SU-DHL-6 (cell line): Measurements from ENCODE around the gene PHF13.

Experiments
- CTCF ChIP-seq: fragments of 200-600 bp; sonication (generic); IDR thresholded peaks from one replicate; pipeline ENCODE4 v1.5.1; 2017; ENCODE audit warnings: antibody characterized with exemption, mild to moderate bottlenecking, low read length, moderate library complexity; ENCODE audit not compliant: insufficient read depth, poor library complexity, severe bottlenecking
- EZH2phosphoT487 ChIP-seq: fragments of 200-600 bp; sonication (generic), shearing (Covaris generic); conservative IDR thresholded peaks from 2 replicates; pipeline ENCODE4 v1.6.1; 2018; ENCODE audit warnings: mild to moderate bottlenecking, antibody characterized with exemption, low read length, moderate library complexity, mixed read lengths

DNA sequence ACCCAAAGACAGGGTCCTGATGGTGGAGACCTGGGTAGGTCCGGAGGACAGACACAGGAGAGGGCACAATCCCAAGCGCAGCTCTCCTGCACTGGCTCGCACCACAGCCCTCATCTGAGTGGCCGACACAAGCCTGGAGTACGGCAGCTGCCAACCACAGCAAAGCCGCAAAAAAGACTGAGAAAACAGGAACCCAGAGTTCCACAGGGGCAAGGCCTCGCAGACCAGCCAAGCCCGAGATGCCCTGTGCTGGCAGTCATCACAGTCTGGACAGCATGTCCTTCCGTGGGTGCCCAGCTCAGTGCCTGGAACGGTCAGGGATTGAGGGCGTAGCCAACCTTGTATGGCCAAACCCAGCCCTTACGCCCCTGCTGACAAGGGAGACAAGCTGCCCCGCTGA is 22.3 kb upstream of the PHF13 start:
- TF ChIP-seq CTCF (no peak), EZH2phosphoT487 (no peak)
